ENCODE measurements around the gene CLTC. TPM values are rescaled to one million over a fixed set of nuclear protein-coding genes. Genes with fewer than 3 reads are reported as not detected.

The CLTC gene
- polyA plus RNA-seq, 2 of the 4 experiments (the other 2 are of a cell fraction) = 183 to 360 TPM

DNA sequence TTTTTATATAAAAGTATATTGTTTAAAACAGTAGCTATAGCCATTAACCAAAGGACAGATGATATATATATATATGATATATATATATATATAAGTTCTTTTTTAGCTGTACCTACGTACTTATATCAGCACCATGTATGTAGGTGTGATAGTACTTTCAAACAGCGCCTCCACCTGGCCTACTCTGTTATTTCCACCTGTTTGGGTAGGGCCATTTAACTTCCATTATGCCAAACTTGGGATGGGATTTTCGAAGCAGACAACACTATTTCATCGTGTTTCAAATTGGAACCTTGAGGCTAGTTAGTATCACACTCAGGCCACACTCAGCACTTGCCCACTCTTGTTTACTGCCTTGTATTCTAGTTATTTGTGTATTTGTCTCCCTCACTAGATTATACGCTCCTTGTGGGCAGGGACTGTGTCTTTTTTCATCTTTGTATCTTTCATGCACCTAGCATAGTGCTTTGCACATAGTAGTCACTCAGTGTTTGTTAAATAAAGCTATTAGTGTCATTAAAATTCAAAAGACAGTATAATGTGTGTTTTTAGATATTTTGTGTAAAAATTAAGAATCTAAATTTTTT, 11.8 kb upstream of the CLTC start:
- peak in 1 of 2 experiments; percentile 66; a peak in 2 of 6 replicates for ATAC-seq
- CTCF ChIA-PET = interaction anchor here (0.6 to 2.9 kb wide), 5 partner anchors 9 to 199 kb away, joined by 4 to 9 read pairs (median 6); partner anchors contain the start of gene CLTC

DNA sequence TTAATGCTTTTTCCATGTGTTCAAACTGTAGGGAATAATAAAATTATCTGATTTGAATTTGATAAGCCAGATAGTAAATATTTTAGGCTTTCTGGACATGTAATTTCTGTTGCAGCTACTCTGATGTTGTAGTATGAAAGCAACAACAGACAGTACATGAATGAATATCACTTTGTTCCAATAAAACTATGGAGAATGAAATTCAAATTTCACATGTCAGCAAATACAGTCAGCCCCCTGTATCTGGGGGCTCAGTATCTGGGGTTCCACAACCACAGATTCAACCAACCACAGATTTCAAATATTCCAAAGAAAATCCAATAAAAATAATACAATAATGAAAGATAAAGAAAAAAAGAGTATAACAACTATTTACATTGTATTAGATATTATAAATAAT, 8.2 kb upstream of the CLTC start:
- H3K9me3 ChIP-seq = no peaks in the 10 kb centered on the region
- POLR2A ChIA-PET = no interaction called here
- no peak overlapping the region for H3K4me3 ChIP-seq
- no peak for FAIRE-seq
- H3K27ac ChIP-seq = no peak overlapping the region
- no peak for DNase-seq (ENCODE audit: low read depth in 1 of 2, low spot score in 1 of 2)
- TF ChIP-seq MAFK (IDR thresholded peaks at IDR 0.05; ENCODE audit: partially characterized antibody) = peak; percentile 74
- no peak for TF ChIP-seq POLR2A (IDR thresholded peaks at IDR 0.05; ENCODE audit: low read length)
- H3K4me1 ChIP-seq = no peaks in the 10 kb centered on the region
- no peak for ATAC-seq
- no peak overlapping the region for H3K4me2 ChIP-seq
- CTCF ChIA-PET = interaction anchor here (1.6 kb wide), 1 partner anchor 301 kb away, joined by 4 read pairs; no protein-coding TSS in a partner anchor

More for the DNA sequence above, 11.8 kb upstream of the CLTC start:
- POLR2A ChIA-PET = interaction anchor here (1.4 to 1.7 kb wide), 2 partner anchors 11 to 12 kb away, joined by 4 read pairs; partner anchors contain the start of gene CLTC
- WGBS (ENCODE audit: missing lambda C conversion rate) = 88% methylated on average over 5 of the region's 5 CpGs
- no peak for TF ChIP-seq TFCP2L1 (CRISPR knock-in tag; IDR thresholded peaks at IDR 0.05)
- TF ChIP-seq EP300 (IDR thresholded peaks at IDR 0.05) = no peak
- TF ChIP-seq RAD21 (conservative IDR thresholded peaks at IDR 0.05 in 1 of 2, IDR thresholded peaks at IDR 0.05 in 1 of 2) = 0 out of 5 replicates have a peak, but pooled peaks of 1 of the 2 experiments have one; percentile 17
- TF ChIP-seq EHMT2 (IDR thresholded peaks at IDR 0.05; ENCODE audit: low read depth) = no peak
- TF ChIP-seq, protein P1, sequence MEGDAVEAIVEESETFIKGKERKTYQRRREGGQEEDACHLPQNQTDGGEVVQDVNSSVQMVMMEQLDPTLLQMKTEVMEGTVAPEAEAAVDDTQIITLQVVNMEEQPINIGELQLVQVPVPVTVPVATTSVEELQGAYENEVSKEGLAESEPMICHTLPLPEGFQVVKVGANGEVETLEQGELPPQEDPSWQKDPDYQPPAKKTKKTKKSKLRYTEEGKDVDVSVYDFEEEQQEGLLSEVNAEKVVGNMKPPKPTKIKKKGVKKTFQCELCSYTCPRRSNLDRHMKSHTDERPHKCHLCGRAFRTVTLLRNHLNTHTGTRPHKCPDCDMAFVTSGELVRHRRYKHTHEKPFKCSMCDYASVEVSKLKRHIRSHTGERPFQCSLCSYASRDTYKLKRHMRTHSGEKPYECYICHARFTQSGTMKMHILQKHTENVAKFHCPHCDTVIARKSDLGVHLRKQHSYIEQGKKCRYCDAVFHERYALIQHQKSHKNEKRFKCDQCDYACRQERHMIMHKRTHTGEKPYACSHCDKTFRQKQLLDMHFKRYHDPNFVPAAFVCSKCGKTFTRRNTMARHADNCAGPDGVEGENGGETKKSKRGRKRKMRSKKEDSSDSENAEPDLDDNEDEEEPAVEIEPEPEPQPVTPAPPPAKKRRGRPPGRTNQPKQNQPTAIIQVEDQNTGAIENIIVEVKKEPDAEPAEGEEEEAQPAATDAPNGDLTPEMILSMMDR (IDR thresholded peaks at IDR 0.05) = peak; percentile 39; the same call in 2 of the 3 replicates
- no peak for TF ChIP-seq EHF (CRISPR knock-in tag; IDR thresholded peaks at IDR 0.05)
- TF ChIP-seq CHD4 (IDR thresholded peaks at IDR 0.05; ENCODE audit: borderline replicate concordance) = no peak
- Histone ChIP-seq H3K4me2 (no peak overlapping the region), H3K9me3 (no peaks in the 10 kb centered on the region), H3K4me1 (no peaks in the 10 kb centered on the region), H3K27ac (no peak overlapping the region), H3K4me3 (no peak overlapping the region)
- DNase-seq (ENCODE audit: low read depth in 1 of 2, low spot score in 1 of 2) (peak in 1 of 2 experiments; percentile 55), FAIRE-seq (no peak)

DNA sequence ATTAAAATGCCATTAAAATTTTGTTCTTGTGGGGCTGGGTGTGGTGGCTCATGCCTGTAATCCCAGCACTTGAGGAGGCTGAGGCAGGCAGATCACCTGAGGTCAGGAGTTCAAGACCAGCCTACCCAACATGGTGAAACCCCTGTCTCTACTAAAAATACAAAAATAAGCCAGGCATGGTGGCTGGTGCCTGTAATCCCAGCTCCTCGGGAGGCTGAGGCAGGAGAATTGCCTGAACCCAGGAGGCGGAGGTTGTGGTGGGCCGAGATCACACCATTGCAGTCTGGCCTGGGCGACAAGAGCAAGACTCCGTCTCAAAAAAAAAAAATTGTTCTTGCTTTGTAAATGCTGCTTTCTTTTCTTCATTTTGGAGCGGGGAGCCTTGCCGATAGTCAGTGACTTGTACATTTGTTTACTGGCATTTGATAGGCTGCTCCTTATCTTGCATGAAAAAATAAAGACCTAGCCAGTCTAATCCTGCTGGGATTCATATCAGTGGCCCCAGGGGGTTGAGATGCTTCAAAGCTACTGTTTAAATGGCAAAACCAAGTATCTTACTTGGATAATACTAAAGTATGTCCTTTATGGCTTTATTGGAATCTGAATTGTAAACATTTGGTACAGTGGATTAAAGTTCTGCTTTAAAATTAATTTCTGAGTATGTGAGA, 3.3 kb upstream of the CLTC start:
- CTCF ChIA-PET = interaction anchor here (0.6 to 1.4 kb wide), 4 partner anchors 9 to 51 kb away, joined by 3 to 6 read pairs (median 4); partner anchors contain the start of gene DHX40
- H3K9me3 ChIP-seq = no peaks in the 10 kb centered on the region

More for the DNA sequence above, 3.3 kb upstream of the CLTC start:
- TF ChIP-seq EP300 (IDR thresholded peaks at IDR 0.05) (no peak), MAFK (IDR thresholded peaks at IDR 0.05; ENCODE audit: partially characterized antibody) (no peak), ZC3H11A (IDR thresholded peaks at IDR 0.05) (no peak), POLR2AphosphoS2 (conservative IDR thresholded peaks at IDR 0.05; ENCODE audit: low read length) (no peak), ESRRA (IDR thresholded peaks at IDR 0.05; ENCODE audit: borderline replicate concordance, low read length) (no peak), NR3C1 (IDR thresholded peaks at IDR 0.05) (no peak), HDAC2 (IDR thresholded peaks at IDR 0.05) (no peak), HOXB13 (CRISPR knock-in tag; IDR thresholded peaks at IDR 0.05; ENCODE audit: low read depth) (no peak), ZNF302 (CRISPR knock-in tag; IDR thresholded peaks at IDR 0.05) (no peak), SREBF2 (IDR thresholded peaks at IDR 0.05) (no peak), HEYL (CRISPR knock-in tag; IDR thresholded peaks at IDR 0.05) (no peak), BHLHE40 (IDR thresholded peaks at IDR 0.05; ENCODE audit: low read depth, low read length) (no peak), GATA3 (IDR thresholded peaks at IDR 0.05; ENCODE audit: borderline replicate concordance) (no peak), ZSCAN20 (CRISPR knock-in tag; IDR thresholded peaks at IDR 0.05) (no peak)
- TF ChIP-seq, protein P1 (IDR thresholded peaks at IDR 0.05) = no peak
- TF ChIP-seq, protein P2, sequence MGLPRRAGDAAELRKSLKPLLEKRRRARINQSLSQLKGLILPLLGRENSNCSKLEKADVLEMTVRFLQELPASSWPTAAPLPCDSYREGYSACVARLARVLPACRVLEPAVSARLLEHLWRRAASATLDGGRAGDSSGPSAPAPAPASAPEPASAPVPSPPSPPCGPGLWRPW (IDR thresholded peaks at IDR 0.05) = no peak
- TF ChIP-seq, protein P3, sequence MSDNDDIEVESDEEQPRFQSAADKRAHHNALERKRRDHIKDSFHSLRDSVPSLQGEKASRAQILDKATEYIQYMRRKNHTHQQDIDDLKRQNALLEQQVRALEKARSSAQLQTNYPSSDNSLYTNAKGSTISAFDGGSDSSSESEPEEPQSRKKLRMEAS (IDR thresholded peaks at IDR 0.05) = no peak
- TF ChIP-seq, protein P4, sequence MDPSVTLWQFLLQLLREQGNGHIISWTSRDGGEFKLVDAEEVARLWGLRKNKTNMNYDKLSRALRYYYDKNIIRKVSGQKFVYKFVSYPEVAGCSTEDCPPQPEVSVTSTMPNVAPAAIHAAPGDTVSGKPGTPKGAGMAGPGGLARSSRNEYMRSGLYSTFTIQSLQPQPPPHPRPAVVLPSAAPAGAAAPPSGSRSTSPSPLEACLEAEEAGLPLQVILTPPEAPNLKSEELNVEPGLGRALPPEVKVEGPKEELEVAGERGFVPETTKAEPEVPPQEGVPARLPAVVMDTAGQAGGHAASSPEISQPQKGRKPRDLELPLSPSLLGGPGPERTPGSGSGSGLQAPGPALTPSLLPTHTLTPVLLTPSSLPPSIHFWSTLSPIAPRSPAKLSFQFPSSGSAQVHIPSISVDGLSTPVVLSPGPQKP (IDR thresholded peaks at IDR 0.05; ENCODE audit: low read depth, low read length) = no peak
- TF ChIP-seq, protein P5, sequence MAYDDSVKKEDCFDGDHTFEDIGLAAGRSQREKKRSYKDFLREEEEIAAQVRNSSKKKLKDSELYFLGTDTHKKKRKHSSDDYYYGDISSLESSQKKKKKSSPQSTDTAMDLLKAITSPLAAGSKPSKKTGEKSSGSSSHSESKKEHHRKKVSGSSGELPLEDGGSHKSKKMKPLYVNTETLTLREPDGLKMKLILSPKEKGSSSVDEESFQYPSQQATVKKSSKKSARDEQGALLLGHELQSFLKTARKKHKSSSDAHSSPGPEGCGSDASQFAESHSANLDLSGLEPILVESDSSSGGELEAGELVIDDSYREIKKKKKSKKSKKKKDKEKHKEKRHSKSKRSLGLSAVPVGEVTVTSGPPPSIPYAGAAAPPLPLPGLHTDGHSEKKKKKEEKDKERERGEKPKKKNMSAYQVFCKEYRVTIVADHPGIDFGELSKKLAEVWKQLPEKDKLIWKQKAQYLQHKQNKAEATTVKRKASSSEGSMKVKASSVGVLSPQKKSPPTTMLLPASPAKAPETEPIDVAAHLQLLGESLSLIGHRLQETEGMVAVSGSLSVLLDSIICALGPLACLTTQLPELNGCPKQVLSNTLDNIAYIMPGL (CRISPR knock-in tag; IDR thresholded peaks at IDR 0.05; ENCODE audit: borderline replicate concordance) = no peak
- no peak for ATAC-seq
- Histone ChIP-seq H3K27ac (no peak overlapping the region), H3K4me2 (no peak overlapping the region), H3K4me3 (no peak overlapping the region), H3K4me1 (peaks cover 13% of the 10 kb centered on the region; the same call in 2 of the 3 replicates)
- POLR2A ChIA-PET = no interaction called here
- DNase-seq (ENCODE audit: low read depth in 1 of 2, low spot score in 1 of 2) = no peak
- FAIRE-seq = no peak
- WGBS (ENCODE audit: missing lambda C conversion rate) = 96% methylated on average over 7 of the region's 7 CpGs
